HepG2 (cell line): ENCODE measurements around the gene CFAP97D1. TPM values are rescaled to one million over a fixed set of nuclear protein-coding genes. Genes with fewer than 3 reads are reported as not detected.

Experiments
- ATF6 ChIP-seq: sonication (generic); formaldehyde crosslinking; conservative IDR thresholded peaks from 2 replicates; pipeline ENCODE4 v1.4.0; 2020; ENCODE audit warnings: missing genetic modification reagents
- CBX5 ChIP-seq: sonication (generic); formaldehyde crosslinking; IDR thresholded peaks from 2 replicates; pipeline ENCODE4 v1.4.0; 2020; ENCODE audit warnings: missing genetic modification reagents, borderline replicate concordance
- HES4 ChIP-seq: sonication (generic); formaldehyde crosslinking; IDR thresholded peaks from 2 replicates; pipeline ENCODE4 v1.9.0; 2021; ENCODE audit warnings: mild to moderate bottlenecking, missing genetic modification reagents, borderline replicate concordance
- KAT7 ChIP-seq: IDR thresholded peaks from 2 replicates; pipeline ENCODE4 v1.6.1; 2018; ENCODE audit warnings: borderline replicate concordance, missing compliant biosample characterization
- POLR2AphosphoS2 ChIP-seq: IDR thresholded peaks from 2 replicates; pipeline ENCODE4 v1.6.1; 2011; ENCODE audit warnings: low read depth, low read length, improper control_type of control experiment
- PRPF4 ChIP-seq: fragments of 200-400 bp; formaldehyde crosslinking; IDR thresholded peaks from 2 replicates; pipeline ENCODE4 v1.6.1; 2016; ENCODE audit warnings: low read length, low read depth; ENCODE audit not compliant: poor library complexity, severe bottlenecking
- SETDB1 ChIP-seq: sonication (generic); formaldehyde crosslinking; IDR thresholded peaks from 2 replicates; pipeline ENCODE4 v1.5.1; 2020; ENCODE audit warnings: missing genetic modification reagents, mild to moderate bottlenecking, borderline replicate concordance
- TCF7L2 ChIP-seq: IDR thresholded peaks from 2 replicates; pipeline ENCODE4 v1.6.1; 2011; ENCODE audit warnings: mild to moderate bottlenecking, low read depth, low read length, moderate library complexity
- ZBTB20 ChIP-seq: sonication (generic); formaldehyde crosslinking; IDR thresholded peaks from 2 replicates; pipeline ENCODE4 v1.8.1; 2023; ENCODE audit warnings: missing genetic modification reagents, low read depth, mild to moderate bottlenecking, borderline replicate concordance
- ZNF546 ChIP-seq: sonication (generic); formaldehyde crosslinking; conservative IDR thresholded peaks from 2 replicates; pipeline ENCODE4 v1.8.1; 2023; ENCODE audit warnings: mild to moderate bottlenecking, missing genetic modification reagents
- polyA plus RNA-seq, 8 experiments: library from polyadenylated mRNA; depleted of rRNA in 3 of 8; stranded (reverse) in 7 of 8; unstranded in 1 of 8; fragments of >200 nt; fragmentation: Illumina TruSeq in 4 of 8; extraction: Trizol in 4 of 8; gene quantifications; 2 replicates each; pipeline versions ENCODE4 v1.2.1 to v1.2.3, GENCODE V29; 2011 to 2016; ENCODE audit warnings: low read depth in 4 of 8, missing spikeins in 1 of 8, mixed read lengths in 1 of 8; ENCODE audit not compliant: insufficient read depth in 1 of 8
- total RNA-seq, 5 experiments: library from RNA; depleted of rRNA; stranded (reverse); fragments of >200 nt; fragmentation: Illumina TruSeq; extraction: Trizol; gene quantifications; 2 replicates each; pipeline ENCODE4 v1.2.3, GENCODE V29; 2016; ENCODE audit warnings: low read depth in 1 of 5
- TF ChIP-seq, protein P1 (sequence below): sonication (generic); formaldehyde crosslinking; IDR thresholded peaks from 2 replicates; pipeline ENCODE4 v1.5.1; 2020; ENCODE audit warnings: mild to moderate bottlenecking, missing genetic modification reagents
- TF ChIP-seq, protein P2 (sequence below): sonication (generic); formaldehyde crosslinking; IDR thresholded peaks from 2 replicates; pipeline ENCODE4 v1.4.0; 2020; ENCODE audit warnings: missing genetic modification reagents

Gene CFAP97D1
- total and polyA plus RNA-seq, 2 of the 13 experiments (the other 11 are each of a cell fraction or from before 2014, with no cell fraction given) = 0.02 TPM; not detected in 1

- TF ChIP-seq, protein P1, sequence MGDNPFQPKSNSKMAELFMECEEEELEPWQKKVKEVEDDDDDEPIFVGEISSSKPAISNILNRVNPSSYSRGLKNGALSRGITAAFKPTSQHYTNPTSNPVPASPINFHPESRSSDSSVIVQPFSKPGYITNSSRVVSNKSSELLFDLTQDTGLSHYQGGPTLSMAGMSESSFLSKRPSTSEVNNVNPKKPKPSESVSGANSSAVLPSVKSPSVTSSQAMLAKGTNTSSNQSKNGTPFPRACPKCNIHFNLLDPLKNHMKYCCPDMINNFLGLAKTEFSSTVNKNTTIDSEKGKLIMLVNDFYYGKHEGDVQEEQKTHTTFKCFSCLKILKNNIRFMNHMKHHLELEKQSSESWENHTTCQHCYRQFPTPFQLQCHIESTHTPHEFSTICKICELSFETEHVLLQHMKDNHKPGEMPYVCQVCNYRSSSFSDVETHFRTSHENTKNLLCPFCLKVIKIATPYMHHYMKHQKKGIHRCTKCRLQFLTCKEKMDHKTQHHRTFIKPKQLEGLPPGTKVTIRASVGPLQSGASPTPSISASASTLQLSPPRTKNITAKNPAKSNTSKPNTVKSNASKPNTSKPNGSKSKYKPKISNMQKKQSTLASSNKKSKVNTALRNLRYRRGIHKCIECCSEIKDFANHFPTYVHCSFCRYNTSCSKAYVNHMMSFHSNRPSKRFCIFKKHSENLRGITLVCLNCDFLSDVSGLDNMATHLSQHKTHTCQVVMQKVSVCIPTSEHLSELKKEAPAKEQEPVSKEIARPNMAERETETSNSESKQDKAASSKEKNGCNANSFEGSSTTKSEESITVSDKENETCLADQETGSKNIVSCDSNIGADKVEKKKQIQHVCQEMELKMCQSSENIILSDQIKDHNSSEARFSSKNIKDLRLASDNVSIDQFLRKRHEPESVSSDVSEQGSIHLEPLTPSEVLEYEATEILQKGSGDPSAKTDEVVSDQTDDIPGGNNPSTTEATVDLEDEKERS = 0 out of 2 replicates have a peak, but pooled peaks have one; percentile 41
- TF ChIP-seq ZBTB20 (CRISPR knock-in tag) = 0 out of 2 replicates have a peak, but pooled peaks have one; percentile 32
- no peak for TF ChIP-seq SETDB1 (CRISPR knock-in tag)
- TF ChIP-seq PRPF4 = no peak
- TF ChIP-seq ZNF546 (CRISPR knock-in tag) = no peak
- TF ChIP-seq, protein P2, sequence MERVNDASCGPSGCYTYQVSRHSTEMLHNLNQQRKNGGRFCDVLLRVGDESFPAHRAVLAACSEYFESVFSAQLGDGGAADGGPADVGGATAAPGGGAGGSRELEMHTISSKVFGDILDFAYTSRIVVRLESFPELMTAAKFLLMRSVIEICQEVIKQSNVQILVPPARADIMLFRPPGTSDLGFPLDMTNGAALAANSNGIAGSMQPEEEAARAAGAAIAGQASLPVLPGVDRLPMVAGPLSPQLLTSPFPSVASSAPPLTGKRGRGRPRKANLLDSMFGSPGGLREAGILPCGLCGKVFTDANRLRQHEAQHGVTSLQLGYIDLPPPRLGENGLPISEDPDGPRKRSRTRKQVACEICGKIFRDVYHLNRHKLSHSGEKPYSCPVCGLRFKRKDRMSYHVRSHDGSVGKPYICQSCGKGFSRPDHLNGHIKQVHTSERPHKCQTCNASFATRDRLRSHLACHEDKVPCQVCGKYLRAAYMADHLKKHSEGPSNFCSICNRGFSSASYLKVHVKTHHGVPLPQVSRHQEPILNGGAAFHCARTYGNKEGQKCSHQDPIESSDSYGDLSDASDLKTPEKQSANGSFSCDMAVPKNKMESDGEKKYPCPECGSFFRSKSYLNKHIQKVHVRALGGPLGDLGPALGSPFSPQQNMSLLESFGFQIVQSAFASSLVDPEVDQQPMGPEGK (CRISPR knock-in tag) = no peak; the same call in 1 of the 2 replicates
- TF ChIP-seq POLR2AphosphoS2 = no peak; the same call in 1 of the 2 replicates
- TF ChIP-seq HES4 (CRISPR knock-in tag) = no peak
- no peak for TF ChIP-seq ATF6 (CRISPR knock-in tag)
- no peak for TF ChIP-seq TCF7L2
- no peak for TF ChIP-seq KAT7 (CRISPR knock-in tag)
- no peak for TF ChIP-seq CBX5 (CRISPR knock-in tag)
Measured at GRCh38 chr17:43772877-43773648, 7.2 kb upstream of the CFAP97D1 start (continued).
